HL-60/S4 treated with phorbol 12-myristate 13-acetate at 8.2 ng/mL for 4 days and 3 days (cell line): ENCODE data around the gene LAIR1.

ENCODE experiments used
- in situ Hi-C: fragments of 300-500 bp; cut with MboI; formaldehyde crosslinking; loops from 2 replicates; pipeline ENCODE4 v1.15.0; 2022; ENCODE audit warnings: low sequenced_read_pairs

Gene LAIR1

GRCh38 chr19:54319049-54319448, 45.7 kb downstream of the LAIR1 start:
- in situ Hi-C loops = no loop called here

GRCh38 chr19:54317965-54318240, 46.8 kb downstream of the LAIR1 start:
- in situ Hi-C loops = no loop called here

DNA sequence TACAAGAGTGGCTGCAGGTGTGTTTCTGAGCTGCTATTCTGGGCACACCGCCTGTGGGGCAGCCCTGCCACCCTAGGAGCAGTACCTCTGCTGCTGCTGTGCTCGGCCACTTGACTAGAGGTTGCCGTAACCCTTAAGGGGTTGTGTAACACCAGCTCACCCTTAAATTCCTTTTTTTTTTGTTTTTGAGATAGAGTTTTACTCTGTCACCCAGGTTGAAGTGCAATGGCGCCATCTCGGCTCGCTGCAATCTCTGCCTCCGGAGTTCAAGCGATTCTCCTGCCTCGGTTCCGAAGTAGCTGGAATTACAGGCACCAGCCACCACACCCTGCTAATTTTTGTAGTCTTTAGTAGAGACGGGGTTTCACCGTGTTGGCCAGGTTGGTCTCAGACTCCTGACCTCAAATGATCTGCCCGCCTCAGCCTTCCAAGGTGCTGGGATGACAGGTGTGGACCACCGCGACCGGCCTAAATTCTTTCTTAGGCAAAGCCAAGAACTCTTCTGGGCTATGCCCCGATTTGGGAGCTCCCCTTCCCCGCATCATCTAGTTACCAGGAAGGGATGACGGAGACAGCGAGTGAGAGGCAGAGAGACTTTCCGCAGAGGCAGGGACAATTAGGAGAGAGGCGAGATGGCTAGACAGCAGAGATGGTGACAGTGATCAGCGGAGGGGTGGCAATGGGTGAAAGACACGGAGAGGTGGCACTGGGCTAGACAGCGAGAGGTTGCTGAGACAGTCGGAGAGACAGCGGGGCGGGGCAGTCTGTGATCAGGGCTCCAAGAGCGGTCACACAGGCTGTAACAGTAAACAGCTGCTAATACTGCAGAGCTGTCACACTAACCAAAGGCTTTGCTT, 47.4 kb downstream of the LAIR1 start:
- in situ Hi-C loops = no loop called here

GRCh38 chr19:54316746-54317107, 48.0 kb downstream of the LAIR1 start:
- in situ Hi-C loops = no loop called here

DNA sequence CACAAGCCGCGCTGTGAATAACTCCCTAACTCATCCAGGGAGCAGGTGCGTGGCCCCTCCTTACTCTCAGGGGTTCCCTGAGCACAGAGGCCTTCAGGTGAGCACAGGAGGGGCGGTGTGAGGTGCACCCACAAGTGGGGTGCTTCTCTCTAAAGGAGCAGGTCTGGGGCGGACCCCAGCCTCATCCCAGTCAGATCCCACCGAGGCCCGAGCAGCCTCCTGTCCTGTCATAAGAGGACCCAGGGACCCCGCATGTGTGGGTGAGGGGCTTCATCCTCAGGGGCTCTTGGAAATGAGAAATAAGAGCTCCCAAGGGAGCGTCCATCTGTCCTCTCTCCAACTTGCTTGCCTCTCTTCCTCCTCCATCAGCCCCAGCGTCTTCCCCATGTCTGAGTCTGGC, 48.8 kb downstream of the LAIR1 start:
- in situ Hi-C loops = no loop called here

GRCh38 chr19:54312436-54313377, 52.0 kb downstream of the LAIR1 start, which contains the start of gene LILRA5:
TSS of gene LILRA5 (minus strand) at chr19:54313166. CDS start at chr19:54313019, 147 bp downstream.
- in situ Hi-C loops = no loop called here

- in situ Hi-C loops = no loop called here
Measured at GRCh38 chr19:54312011-54312410, 52.7 kb downstream of the LAIR1 start.

DNA sequence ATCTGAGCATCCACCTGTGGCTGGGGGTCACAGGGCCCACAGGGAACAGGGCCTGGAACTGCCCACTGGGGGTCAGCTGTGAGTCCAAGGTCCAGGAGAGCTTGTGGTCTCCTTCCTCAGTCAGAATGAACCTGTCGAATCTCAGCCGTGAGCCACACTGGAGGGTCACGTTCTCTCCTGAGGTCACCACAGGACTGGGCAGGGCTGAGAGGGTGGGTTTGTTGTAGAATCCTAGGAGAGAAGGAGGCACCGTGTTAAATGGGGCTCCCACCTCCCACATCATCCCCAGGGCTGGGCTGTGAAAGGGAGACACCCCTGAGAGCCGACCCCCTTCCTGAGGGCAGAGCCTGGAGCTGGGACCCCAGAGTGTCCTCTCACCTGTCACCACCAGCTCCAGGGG, 53.2 kb downstream of the LAIR1 start:
- in situ Hi-C loops = no loop called here

GRCh38 chr19:54310543-54310942, 54.2 kb downstream of the LAIR1 start:
- in situ Hi-C loops = no loop called here

DNA sequence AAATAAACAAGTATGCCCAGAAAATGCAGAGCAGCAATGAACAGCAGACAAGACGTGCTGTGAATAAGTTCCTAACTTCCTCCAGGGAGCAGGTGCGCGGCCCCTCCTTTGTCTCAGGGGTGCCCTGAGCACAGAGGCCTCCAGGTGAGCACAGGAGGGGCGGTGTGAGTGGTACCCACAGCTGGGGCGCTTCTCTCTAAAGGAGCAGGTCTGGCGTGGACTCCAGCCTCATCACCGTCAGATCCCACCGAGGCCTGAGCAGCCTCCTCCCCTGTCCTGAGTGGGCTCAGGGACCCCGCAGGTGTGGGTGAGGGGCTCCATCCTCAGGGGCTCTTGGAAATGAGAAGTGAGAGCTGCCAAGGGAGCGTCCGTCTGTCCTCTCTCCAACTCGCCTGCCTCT, 54.9 kb downstream of the LAIR1 start:
- in situ Hi-C loops = no loop called here

GRCh38 chr19:54307389-54308020, 57.2 kb downstream of the LAIR1 start:
- in situ Hi-C loops = no loop called here

- in situ Hi-C loops = no loop called here
Measured at GRCh38 chr19:54305141-54305540, 59.6 kb downstream of the LAIR1 start.

GRCh38 chr19:54302257-54302656, 62.5 kb downstream of the LAIR1 start:
- in situ Hi-C loops = no loop called here
